ENCODE data around the gene IER5L.

- no peak for TF ChIP-seq POLR2A (IDR thresholded peaks at IDR 0.05; ENCODE audit: low read depth)
- peak; percentile 74 to 83 (median 81) for TF ChIP-seq CTCF (IDR thresholded peaks at IDR 0.05)
- TF ChIP-seq POLR2AphosphoS5 (IDR thresholded peaks at IDR 0.05) = peak in 1 of 2 donors; percentile 93
Measured at GRCh38 chr9:129143031-129143927, 34.8 kb downstream of the IER5L start.

Data from esophagus muscularis mucosa (tissue), 3 donors.